ENCODE data around the gene PANK4.
A peak's percentile ranks its signal among the peaks of the same experiment; 100 is the strongest.

The PANK4 gene

DNA sequence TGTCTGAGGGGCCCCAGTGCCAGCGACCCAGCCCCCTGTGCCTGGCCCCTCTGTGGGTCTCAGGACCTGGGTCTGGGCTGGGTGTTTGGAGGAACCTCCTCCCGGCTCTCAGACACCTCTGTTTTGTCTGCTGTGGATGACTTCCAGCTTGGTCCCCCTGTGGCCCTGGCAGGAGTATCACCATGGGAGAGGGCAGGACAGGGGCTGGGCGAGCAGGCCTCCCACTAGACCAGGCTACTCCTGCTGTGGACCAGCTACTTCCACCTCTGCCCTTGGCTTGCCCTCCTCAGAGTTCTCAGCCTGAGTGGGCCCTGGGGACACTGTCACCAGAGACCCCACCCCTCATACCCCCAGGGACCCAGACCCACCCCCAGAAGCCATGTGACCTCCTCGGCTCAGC lies 28.5 kb downstream of the PANK4 start:
- Histone ChIP-seq H3K4me1 (ENCODE audit: control insufficient read depth, low read length) (peaks cover 48% of the 10 kb centered on the region), H3K27ac (ENCODE audit: low read depth, low read length) (no peak overlapping the region), H3K4me3 (ENCODE audit: low read length) (no peak overlapping the region), H3K9me2 (replicated peaks; ENCODE audit: control insufficient read depth, low read length) (no peaks in the 10 kb centered on the region), H3F3A (ENCODE audit: control insufficient read depth, insufficient read depth) (no peaks in the 10 kb centered on the region), H3K4me2 (ENCODE audit: low read length) (no peak overlapping the region), H3K79me2 (ENCODE audit: control insufficient read depth, low read length) (no peaks in the 10 kb centered on the region), H4K20me1 (ENCODE audit: control insufficient read depth, insufficient read depth, low read depth, low read length) (no peaks in the 10 kb centered on the region), H3K9me3 (ENCODE audit: control insufficient read depth, insufficient read depth, low read length) (no peaks in the 10 kb centered on the region), H3K36me3 (ENCODE audit: control insufficient read depth, low read length) (no peaks in the 10 kb centered on the region), H3K27me3 (ENCODE audit: control insufficient read depth, low read length) (no peaks in the 10 kb centered on the region)
- TF ChIP-seq, protein P1, sequence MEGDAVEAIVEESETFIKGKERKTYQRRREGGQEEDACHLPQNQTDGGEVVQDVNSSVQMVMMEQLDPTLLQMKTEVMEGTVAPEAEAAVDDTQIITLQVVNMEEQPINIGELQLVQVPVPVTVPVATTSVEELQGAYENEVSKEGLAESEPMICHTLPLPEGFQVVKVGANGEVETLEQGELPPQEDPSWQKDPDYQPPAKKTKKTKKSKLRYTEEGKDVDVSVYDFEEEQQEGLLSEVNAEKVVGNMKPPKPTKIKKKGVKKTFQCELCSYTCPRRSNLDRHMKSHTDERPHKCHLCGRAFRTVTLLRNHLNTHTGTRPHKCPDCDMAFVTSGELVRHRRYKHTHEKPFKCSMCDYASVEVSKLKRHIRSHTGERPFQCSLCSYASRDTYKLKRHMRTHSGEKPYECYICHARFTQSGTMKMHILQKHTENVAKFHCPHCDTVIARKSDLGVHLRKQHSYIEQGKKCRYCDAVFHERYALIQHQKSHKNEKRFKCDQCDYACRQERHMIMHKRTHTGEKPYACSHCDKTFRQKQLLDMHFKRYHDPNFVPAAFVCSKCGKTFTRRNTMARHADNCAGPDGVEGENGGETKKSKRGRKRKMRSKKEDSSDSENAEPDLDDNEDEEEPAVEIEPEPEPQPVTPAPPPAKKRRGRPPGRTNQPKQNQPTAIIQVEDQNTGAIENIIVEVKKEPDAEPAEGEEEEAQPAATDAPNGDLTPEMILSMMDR (IDR thresholded peaks at IDR 0.05; ENCODE audit: low read depth, low read length, poor library complexity, severe bottlenecking): no peak
- no peak for TF ChIP-seq EZH2phosphoT487 (IDR thresholded peaks at IDR 0.05; ENCODE audit: borderline replicate concordance, low read length)

DNA sequence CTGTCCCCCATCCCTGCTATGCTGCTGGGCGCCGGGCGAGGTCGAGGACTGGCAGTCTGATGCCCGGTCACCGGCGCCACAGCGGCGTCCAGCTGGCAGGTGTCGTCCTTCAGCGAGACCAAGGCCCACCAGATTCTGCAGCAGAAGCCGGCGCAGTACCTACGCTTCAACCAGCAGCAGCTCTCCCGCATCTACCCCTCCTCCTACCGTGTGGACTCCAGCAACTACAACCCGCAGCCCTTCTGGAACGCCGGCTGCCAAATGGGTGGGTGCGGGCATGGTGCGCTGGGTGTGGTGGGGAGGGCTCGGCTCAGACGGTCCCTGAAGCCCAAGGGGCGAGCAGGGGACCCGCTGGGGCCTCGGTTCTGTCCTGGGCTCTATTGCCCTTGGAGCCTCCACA lies 29.6 kb downstream of the PANK4 start:
- Histone ChIP-seq H3K4me1 (ENCODE audit: control insufficient read depth, low read length) (peaks cover 56% of the 10 kb centered on the region), H3K27me3 (ENCODE audit: control insufficient read depth, low read length) (no peaks in the 10 kb centered on the region), H3K4me2 (ENCODE audit: low read length) (peak overlapping the region; percentile 60)

DNA sequence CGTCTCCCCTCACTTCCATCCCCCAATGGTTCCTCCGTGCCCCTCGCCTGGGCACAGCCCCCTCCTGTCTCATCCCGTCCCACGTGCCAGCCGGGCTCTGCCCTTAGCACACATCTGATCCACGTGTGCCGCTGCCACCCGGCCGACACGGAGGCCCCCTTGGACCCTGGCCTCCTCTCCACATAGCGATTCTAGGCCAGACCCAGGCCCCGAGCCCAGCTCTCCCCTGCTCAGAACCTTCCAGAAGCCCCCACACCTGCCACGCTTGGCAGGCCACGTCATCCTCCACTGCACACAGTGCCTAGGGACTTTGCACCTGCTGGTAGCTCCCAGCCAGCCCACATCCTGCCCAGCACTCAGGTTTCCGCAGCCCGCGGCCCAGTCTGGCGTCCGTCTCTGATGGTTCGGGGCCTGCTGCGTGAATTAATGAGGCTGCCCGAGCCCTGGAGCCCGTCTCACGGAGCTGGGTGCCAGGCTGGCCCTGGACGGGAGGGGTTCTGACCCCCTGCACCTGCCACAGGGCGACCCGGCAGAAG lies 30.2 kb downstream of the PANK4 start:
- Histone ChIP-seq H3K9me2 (replicated peaks; ENCODE audit: control insufficient read depth, low read length) (no peaks in the 10 kb centered on the region), H3F3A (ENCODE audit: control insufficient read depth, insufficient read depth) (no peaks in the 10 kb centered on the region), H3K36me3 (ENCODE audit: control insufficient read depth, low read length) (no peaks in the 10 kb centered on the region), H3K4me1 (ENCODE audit: control insufficient read depth, low read length) (peaks cover 56% of the 10 kb centered on the region), H3K27ac (ENCODE audit: low read depth, low read length) (no peak overlapping the region), H3K79me2 (ENCODE audit: control insufficient read depth, low read length) (no peaks in the 10 kb centered on the region), H3K27me3 (ENCODE audit: control insufficient read depth, low read length) (no peaks in the 10 kb centered on the region), H4K20me1 (ENCODE audit: control insufficient read depth, insufficient read depth, low read depth, low read length) (no peaks in the 10 kb centered on the region), H3K9me3 (ENCODE audit: control insufficient read depth, insufficient read depth, low read length) (no peaks in the 10 kb centered on the region), H3K4me2 (ENCODE audit: low read length) (peak overlapping the region; percentile 60), H3K4me3 (ENCODE audit: low read length) (peak overlapping the region; percentile 14; the same call in 1 of the 2 replicates)
- TF ChIP-seq EZH2phosphoT487 (IDR thresholded peaks at IDR 0.05; ENCODE audit: borderline replicate concordance, low read length): no peak
- TF ChIP-seq, protein P1 (IDR thresholded peaks at IDR 0.05; ENCODE audit: low read depth, low read length, poor library complexity, severe bottlenecking): no peak

More for the DNA sequence above, 29.6 kb downstream of the PANK4 start:
- no peak overlapping the region for H3K27ac ChIP-seq (ENCODE audit: low read depth, low read length)
- no peaks in the 10 kb centered on the region for H3F3A ChIP-seq (ENCODE audit: control insufficient read depth, insufficient read depth)
- no peaks in the 10 kb centered on the region for H4K20me1 ChIP-seq (ENCODE audit: control insufficient read depth, insufficient read depth, low read depth, low read length)
- no peaks in the 10 kb centered on the region for H3K79me2 ChIP-seq (ENCODE audit: control insufficient read depth, low read length)
- no peaks in the 10 kb centered on the region for H3K36me3 ChIP-seq (ENCODE audit: control insufficient read depth, low read length)
- no peak for TF ChIP-seq EZH2phosphoT487 (IDR thresholded peaks at IDR 0.05; ENCODE audit: borderline replicate concordance, low read length)
- TF ChIP-seq, protein P1 (IDR thresholded peaks at IDR 0.05; ENCODE audit: low read depth, low read length, poor library complexity, severe bottlenecking): no peak
- H3K9me3 ChIP-seq (ENCODE audit: control insufficient read depth, insufficient read depth, low read length): no peaks in the 10 kb centered on the region
- peak overlapping the region; percentile 14; the same call in 1 of the 2 replicates for H3K4me3 ChIP-seq (ENCODE audit: low read length)
- no peaks in the 10 kb centered on the region for H3K9me2 ChIP-seq (replicated peaks; ENCODE audit: control insufficient read depth, low read length)

Data from DOHH2 (cell line).